Stimulated activated naive B cell treated with anti-CD40 and anti-IgM and Interleukin-4, amounts not matched to agents 10 μg/mL and 1 μg/mL and 100 μg/mL, for 72 hours (primary cell): Measurements from ENCODE around the gene MLYCD.
"Not testable (repeated sequence)": the region's sequence is repeated elsewhere in the genome, so short reads cannot be mapped to it uniquely, and the experiment has no call there.

Experiments used
- ATAC-seq, 2 donors: fragments of 150-1000 bp; cut with Tn5 transposase; replicated peaks; 2 replicates each; pipeline ENCODE4 v1.10.0; 2021; ENCODE audit warnings: moderate library complexity in 1 of 2
- DNase-seq: peaks from one replicate; pipeline ENCODE4 v3.0.0; 2021
- H3K27ac Mint-ChIP-seq: one replicate; pipeline ENCODE4 v1.8.0; 2022; ENCODE audit warnings: mild to moderate bottlenecking, mixed read lengths
- H3K27me3 Mint-ChIP-seq, 2 donors: one replicate each; pipeline ENCODE4 v1.8.0; 2022; ENCODE audit warnings: mixed read lengths in 2 of 2
- H3K36me3 Mint-ChIP-seq, 2 donors: one replicate each; pipeline ENCODE4 v1.8.0; 2022; ENCODE audit warnings: mixed read lengths in 2 of 2, mild to moderate bottlenecking in 1 of 2
- H3K4me1 Mint-ChIP-seq, 2 donors: one replicate each; pipeline ENCODE4 v1.8.0; 2022; ENCODE audit warnings: mixed read lengths in 2 of 2, mild to moderate bottlenecking in 1 of 2
- H3K4me3 Mint-ChIP-seq, 2 donors: one replicate each; pipeline ENCODE4 v1.8.0; 2022; ENCODE audit warnings: mild to moderate bottlenecking in 2 of 2, mixed read lengths in 2 of 2, moderate library complexity in 1 of 2
- H3K9me3 Mint-ChIP-seq, 2 donors: one replicate each; pipeline ENCODE4 v1.8.0; 2022; ENCODE audit warnings: mixed read lengths in 2 of 2, mild to moderate bottlenecking in 1 of 2

Gene MLYCD

GRCh38 chr16:83935005-83935857 lies 36.3 kb downstream of the MLYCD start:
- no peak for ATAC-seq
- H3K27ac Mint-ChIP-seq: no peak overlapping the region
- no peaks in the 10 kb centered on the region for H3K9me3 Mint-ChIP-seq
- H3K4me3 Mint-ChIP-seq: no peak overlapping the region
- H3K27me3 Mint-ChIP-seq: peaks cover 0 to 5% of the 10 kb centered on the region in 2 donors
- no peak for DNase-seq
- H3K4me1 Mint-ChIP-seq: peaks cover 6% of the 10 kb centered on the region in 2 donors
- peaks cover 16 to 27% of the 10 kb centered on the region in 2 donors for H3K36me3 Mint-ChIP-seq

- H3K9me3 Mint-ChIP-seq: no peaks in the 10 kb centered on the region
- H3K36me3 Mint-ChIP-seq: peaks cover 16 to 27% of the 10 kb centered on the region in 2 donors
- H3K27me3 Mint-ChIP-seq: peaks cover 0 to 11% of the 10 kb centered on the region in 2 donors
- DNase-seq (no peak), ATAC-seq (no peak)
- H3K27ac Mint-ChIP-seq: no peak overlapping the region
- peaks cover 6% of the 10 kb centered on the region in 2 donors for H3K4me1 Mint-ChIP-seq
- H3K4me3 Mint-ChIP-seq: no peak overlapping the region
Observed at GRCh38 chr16:83935858-83936255, 36.9 kb downstream of the MLYCD start.

DNA sequence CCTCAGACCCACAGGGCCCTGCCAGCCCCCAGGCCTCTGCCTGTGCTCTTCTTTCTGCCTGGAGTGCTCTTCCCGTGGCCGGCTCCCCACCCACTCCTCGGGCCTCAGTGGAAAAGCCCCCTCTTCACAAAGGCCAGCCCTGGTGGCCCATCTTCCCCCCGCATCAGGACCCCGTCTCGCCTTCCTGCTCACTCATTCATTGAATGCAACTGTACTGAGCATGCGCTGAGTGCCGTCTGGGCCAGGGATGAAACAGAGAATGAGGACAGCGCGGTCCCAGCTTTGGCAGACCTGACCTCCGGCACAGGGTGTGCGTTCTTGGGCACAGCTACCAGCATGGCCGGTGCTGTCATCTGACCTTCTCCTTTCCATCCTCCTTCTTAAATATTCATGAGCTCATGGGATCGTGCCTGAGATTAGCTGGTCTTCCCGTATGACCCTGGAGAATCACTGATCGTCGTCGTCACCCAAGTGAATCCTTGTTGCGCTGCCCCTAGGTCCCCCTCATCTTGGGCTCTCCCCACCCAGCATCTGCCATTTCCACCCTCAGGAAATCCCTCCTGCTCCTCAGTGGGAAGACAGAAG lies 37.8 kb downstream of the MLYCD start:
- H3K27me3 Mint-ChIP-seq: peaks cover 0 to 13% of the 10 kb centered on the region in 2 donors
- no peaks in the 10 kb centered on the region for H3K9me3 Mint-ChIP-seq
- DNase-seq (no peak), ATAC-seq (no peak)
- no peak overlapping the region for H3K4me3 Mint-ChIP-seq
- H3K4me1 Mint-ChIP-seq: peaks cover 6% of the 10 kb centered on the region in 2 donors
- peaks cover 16 to 27% of the 10 kb centered on the region in 2 donors for H3K36me3 Mint-ChIP-seq
- H3K27ac Mint-ChIP-seq: no peak overlapping the region

- no peak for DNase-seq
- H3K27me3 Mint-ChIP-seq: peaks cover 0 to 13% of the 10 kb centered on the region in 2 donors
- H3K27ac Mint-ChIP-seq: no peak overlapping the region
- no peak overlapping the region for H3K4me3 Mint-ChIP-seq
- H3K36me3 Mint-ChIP-seq: peaks cover 15 to 27% of the 10 kb centered on the region in 2 donors
- no peak for ATAC-seq
- H3K4me1 Mint-ChIP-seq: peaks cover 6% of the 10 kb centered on the region in 2 donors
- no peaks in the 10 kb centered on the region for H3K9me3 Mint-ChIP-seq
Observed at GRCh38 chr16:83937267-83937666, 38.4 kb downstream of the MLYCD start.

- DNase-seq: no peak
- Mint-ChIP-seq H3K36me3 (peaks cover 14 to 27% of the 10 kb centered on the region in 2 donors), H3K27me3 (peaks cover 0 to 13% of the 10 kb centered on the region in 2 donors), H3K4me3 (no peak overlapping the region), H3K9me3 (no peaks in the 10 kb centered on the region), H3K27ac (no peak overlapping the region), H3K4me1 (peaks cover 6% of the 10 kb centered on the region in 2 donors)
- ATAC-seq: no peak
Observed at GRCh38 chr16:83937922-83938885, 39.3 kb downstream of the MLYCD start.

DNA sequence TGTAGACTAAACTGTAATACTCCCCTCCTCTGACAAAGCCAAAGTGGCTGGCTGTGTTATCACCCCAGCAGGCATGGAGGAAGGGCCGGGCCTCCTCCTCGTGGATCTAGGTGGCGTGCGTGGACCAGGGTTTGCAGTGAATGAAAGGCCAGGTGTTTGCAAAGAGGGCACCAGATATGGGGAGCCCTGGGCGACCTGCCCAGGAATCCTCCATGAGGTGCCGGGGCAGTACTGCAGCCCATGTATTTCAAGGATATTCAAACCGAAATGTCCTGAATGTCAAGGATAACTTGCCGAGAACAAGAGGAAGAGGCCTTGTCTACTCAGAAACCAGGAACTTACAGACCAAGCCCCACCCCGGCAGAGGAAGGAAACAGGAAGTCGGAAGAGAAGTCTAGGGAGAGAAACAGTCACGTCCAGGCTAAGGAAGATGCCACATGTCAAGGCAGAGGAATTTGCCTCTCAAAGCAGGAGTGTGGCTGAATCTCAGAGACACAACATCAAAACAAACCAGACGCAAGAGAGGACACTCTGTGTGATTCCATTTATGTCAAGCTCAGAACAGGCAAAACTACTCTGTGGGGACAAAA lies 40.4 kb downstream of the MLYCD start:
- H3K27ac Mint-ChIP-seq: no peak overlapping the region
- H3K4me3 Mint-ChIP-seq: no peak overlapping the region
- DNase-seq (no peak), ATAC-seq (no peak)
- H3K36me3 Mint-ChIP-seq: peaks cover 13 to 25% of the 10 kb centered on the region in 2 donors
- H3K4me1 Mint-ChIP-seq: peaks cover 6% of the 10 kb centered on the region in 2 donors
- peaks cover 0 to 13% of the 10 kb centered on the region in 2 donors for H3K27me3 Mint-ChIP-seq
- no peaks in the 10 kb centered on the region for H3K9me3 Mint-ChIP-seq

DNA sequence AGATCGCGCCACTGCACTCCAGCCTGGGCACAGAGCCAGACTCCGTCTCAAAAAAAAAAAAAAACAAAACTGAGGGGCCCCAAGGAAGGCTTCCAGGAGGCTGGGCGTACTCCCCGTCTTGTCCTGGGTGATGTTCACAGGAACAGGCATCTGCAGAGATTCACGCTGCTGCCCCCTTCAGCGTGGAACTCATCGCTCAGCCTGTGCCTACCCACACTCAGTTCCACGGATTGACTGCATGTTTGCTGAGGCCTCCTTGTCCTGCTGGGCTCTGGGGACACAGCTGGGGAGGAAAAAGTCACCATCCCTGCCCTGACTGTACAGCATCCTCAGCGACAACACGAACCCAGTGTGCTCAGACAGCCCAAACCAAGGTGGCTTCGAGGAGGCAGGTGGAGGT lies 41.2 kb downstream of the MLYCD start:
- Mint-ChIP-seq H3K36me3 (peaks cover 12 to 20% of the 10 kb centered on the region in 2 donors), H3K4me1 (peaks cover 6% of the 10 kb centered on the region in 2 donors), H3K27me3 (peaks cover 0 to 13% of the 10 kb centered on the region in 2 donors), H3K9me3 (no peaks in the 10 kb centered on the region), H3K27ac (peak overlapping the region; percentile 20), H3K4me3 (no peak overlapping the region)
- DNase-seq (no peak), ATAC-seq (no peak)

- ATAC-seq (no peak), DNase-seq (no peak)
- Mint-ChIP-seq H3K9me3 (no peaks in the 10 kb centered on the region), H3K4me3 (no peak overlapping the region), H3K27me3 (peaks cover 0 to 13% of the 10 kb centered on the region in 2 donors), H3K27ac (peak overlapping the region; percentile 20), H3K36me3 (peaks cover 8 to 19% of the 10 kb centered on the region in 2 donors), H3K4me1 (peaks cover 6% of the 10 kb centered on the region in 2 donors)
Observed at GRCh38 chr16:83940630-83941378, 41.9 kb downstream of the MLYCD start.

GRCh38 chr16:83941546-83941945 lies 42.6 kb downstream of the MLYCD start:
- DNase-seq, H3K4me1 Mint-ChIP-seq, ATAC-seq, H3K9me3 Mint-ChIP-seq, H3K4me3 Mint-ChIP-seq, H3K27ac Mint-ChIP-seq: not testable (repeated sequence)
- peaks cover 8 to 18% of the 10 kb centered on the region in 2 donors for H3K36me3 Mint-ChIP-seq
- peaks cover 0 to 13% of the 10 kb centered on the region in 2 donors for H3K27me3 Mint-ChIP-seq

DNA sequence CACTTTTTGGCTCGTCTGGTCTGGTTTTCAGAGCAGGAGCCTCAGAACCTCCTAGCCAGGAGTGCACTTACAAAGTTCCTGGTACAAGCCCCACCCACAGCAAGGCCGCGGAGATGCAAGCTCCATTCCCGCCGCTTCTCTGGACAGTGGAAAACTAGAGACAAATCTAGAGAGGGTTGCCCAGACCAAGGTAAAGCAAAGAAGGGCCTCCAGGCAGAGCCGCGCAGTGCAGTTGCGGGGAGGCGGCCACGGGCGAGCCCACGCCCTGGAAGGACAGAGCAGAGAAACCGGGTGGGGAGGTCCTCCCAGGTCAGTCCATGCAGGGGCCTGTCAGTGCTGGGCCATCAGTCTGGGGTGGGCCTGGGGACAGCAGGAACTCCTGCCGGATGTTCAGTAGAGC lies 43.2 kb downstream of the MLYCD start:
- ATAC-seq (no peak), DNase-seq (no peak)
- Mint-ChIP-seq H3K9me3 (no peaks in the 10 kb centered on the region), H3K4me1 (peaks cover 6% of the 10 kb centered on the region in 2 donors), H3K27me3 (peaks cover 0 to 13% of the 10 kb centered on the region in 2 donors), H3K36me3 (peaks cover 8 to 13% of the 10 kb centered on the region in 2 donors), H3K4me3 (no peak overlapping the region), H3K27ac (no peak overlapping the region)

DNA sequence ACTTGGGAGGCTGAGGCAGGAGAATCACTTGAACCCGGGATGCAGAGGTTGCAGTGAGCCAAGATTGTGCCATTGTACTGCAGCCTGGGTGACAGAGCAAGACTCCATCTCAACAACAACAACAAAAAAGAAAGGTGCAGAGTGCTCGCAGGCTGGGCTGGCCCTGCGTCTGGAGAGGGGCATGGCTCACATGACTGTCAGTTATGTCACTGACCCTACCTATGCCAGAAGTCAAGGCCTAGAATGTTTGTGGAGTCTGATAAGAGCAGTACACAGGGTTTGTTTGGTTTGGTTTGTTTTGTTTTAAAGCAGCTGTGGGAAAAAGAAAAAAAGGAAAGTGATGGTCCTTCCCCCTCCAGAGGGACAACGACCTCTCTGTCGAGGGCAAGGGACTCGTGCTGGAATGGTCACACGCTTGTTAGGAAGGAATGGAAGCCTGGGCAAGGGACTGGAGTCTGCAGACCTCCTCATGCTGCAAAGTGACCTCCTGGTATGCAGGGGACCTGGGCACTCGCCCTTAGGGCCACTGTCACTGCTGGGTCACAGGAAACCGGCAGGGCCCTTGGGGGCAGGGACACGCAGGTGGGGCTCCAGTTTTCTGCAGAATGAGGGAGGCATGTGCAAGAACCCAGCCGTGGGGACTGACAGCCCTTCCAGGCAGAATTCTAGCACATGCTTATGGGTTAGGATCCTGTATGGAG lies 44.0 kb downstream of the MLYCD start:
- H3K4me3 Mint-ChIP-seq: no peak overlapping the region

GRCh38 chr16:83943516-83944050 lies 44.7 kb downstream of the MLYCD start:
- DNase-seq: no peak
- no peak overlapping the region for H3K4me3 Mint-ChIP-seq
- ATAC-seq: no peak
- peaks cover 6% of the 10 kb centered on the region in 2 donors for H3K4me1 Mint-ChIP-seq
- peaks cover 0 to 13% of the 10 kb centered on the region in 2 donors for H3K27me3 Mint-ChIP-seq
- H3K9me3 Mint-ChIP-seq: no peaks in the 10 kb centered on the region
- H3K27ac Mint-ChIP-seq: no peak overlapping the region
- peaks cover 3 to 6% of the 10 kb centered on the region in 2 donors for H3K36me3 Mint-ChIP-seq

More for the DNA sequence above, 44.0 kb downstream of the MLYCD start:
- Mint-ChIP-seq H3K27me3 (peaks cover 0 to 13% of the 10 kb centered on the region in 2 donors), H3K9me3 (no peaks in the 10 kb centered on the region), H3K4me1 (peaks cover 6% of the 10 kb centered on the region in 2 donors), H3K36me3 (peaks cover 3 to 6% of the 10 kb centered on the region in 2 donors), H3K27ac (no peak overlapping the region)
- DNase-seq (no peak), ATAC-seq (no peak)
